ENCODE data around the gene SPRED2. TPM values are rescaled to one million over a fixed set of nuclear protein-coding genes. Genes with fewer than 3 reads are reported as not detected.

SPRED2 gene
- total RNA-seq, 4 donors from 2014 or later, result 13.7 to 25.3 (median 17.8) TPM

GRCh38 chr2:65305934-65306333 is 126.5 kb downstream of the SPRED2 start:
- no peak for TF ChIP-seq CTCF (IDR thresholded peaks at IDR 0.05; ENCODE audit: low read depth)

- TF ChIP-seq CTCF (IDR thresholded peaks at IDR 0.05; ENCODE audit: low read depth), result no peak
Measured at GRCh38 chr2:65300761-65301711, 131.4 kb downstream of the SPRED2 start.

GRCh38 chr2:65300134-65300760 is 132.2 kb downstream of the SPRED2 start:
- no peak for TF ChIP-seq CTCF (IDR thresholded peaks at IDR 0.05; ENCODE audit: low read depth)

GRCh38 chr2:65299246-65299645 is 133.2 kb downstream of the SPRED2 start:
- TF ChIP-seq CTCF (IDR thresholded peaks at IDR 0.05; ENCODE audit: low read depth), result no peak

GRCh38 chr2:65298089-65298488 is 134.3 kb downstream of the SPRED2 start:
- TF ChIP-seq CTCF (IDR thresholded peaks at IDR 0.05; ENCODE audit: low read depth), result no peak

GRCh38 chr2:65297544-65297943 is 134.9 kb downstream of the SPRED2 start:
- TF ChIP-seq CTCF (IDR thresholded peaks at IDR 0.05; ENCODE audit: low read depth), result no peak

GRCh38 chr2:65296971-65297370 is 135.4 kb downstream of the SPRED2 start:
- no peak for TF ChIP-seq CTCF (IDR thresholded peaks at IDR 0.05; ENCODE audit: low read depth)

Data from subcutaneous adipose tissue (tissue), 4 donors.